ENCODE data around the gene PRTFDC1.

The PRTFDC1 gene

GRCh38 chr10:24947304-24948097, 4.9 kb downstream of the PRTFDC1 start:
- H3K4me3 ChIP-seq (ENCODE audit: low read depth, low read length) = no peak overlapping the region
- no peak for TF ChIP-seq POLR2A (IDR thresholded peaks at IDR 0.05; ENCODE audit: extremely low read depth, insufficient read length)
- TF ChIP-seq, protein P1, sequence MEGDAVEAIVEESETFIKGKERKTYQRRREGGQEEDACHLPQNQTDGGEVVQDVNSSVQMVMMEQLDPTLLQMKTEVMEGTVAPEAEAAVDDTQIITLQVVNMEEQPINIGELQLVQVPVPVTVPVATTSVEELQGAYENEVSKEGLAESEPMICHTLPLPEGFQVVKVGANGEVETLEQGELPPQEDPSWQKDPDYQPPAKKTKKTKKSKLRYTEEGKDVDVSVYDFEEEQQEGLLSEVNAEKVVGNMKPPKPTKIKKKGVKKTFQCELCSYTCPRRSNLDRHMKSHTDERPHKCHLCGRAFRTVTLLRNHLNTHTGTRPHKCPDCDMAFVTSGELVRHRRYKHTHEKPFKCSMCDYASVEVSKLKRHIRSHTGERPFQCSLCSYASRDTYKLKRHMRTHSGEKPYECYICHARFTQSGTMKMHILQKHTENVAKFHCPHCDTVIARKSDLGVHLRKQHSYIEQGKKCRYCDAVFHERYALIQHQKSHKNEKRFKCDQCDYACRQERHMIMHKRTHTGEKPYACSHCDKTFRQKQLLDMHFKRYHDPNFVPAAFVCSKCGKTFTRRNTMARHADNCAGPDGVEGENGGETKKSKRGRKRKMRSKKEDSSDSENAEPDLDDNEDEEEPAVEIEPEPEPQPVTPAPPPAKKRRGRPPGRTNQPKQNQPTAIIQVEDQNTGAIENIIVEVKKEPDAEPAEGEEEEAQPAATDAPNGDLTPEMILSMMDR (IDR thresholded peaks at IDR 0.05; ENCODE audit: low read depth, low read length) = no peak
- TF ChIP-seq, protein P2, sequence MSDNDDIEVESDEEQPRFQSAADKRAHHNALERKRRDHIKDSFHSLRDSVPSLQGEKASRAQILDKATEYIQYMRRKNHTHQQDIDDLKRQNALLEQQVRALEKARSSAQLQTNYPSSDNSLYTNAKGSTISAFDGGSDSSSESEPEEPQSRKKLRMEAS (IDR thresholded peaks at IDR 0.05; ENCODE audit: low read depth, low read length) = no peak
- no peak for TF ChIP-seq MYC (IDR thresholded peaks at IDR 0.05; ENCODE audit: low read depth, low read length)
- no peak for DNase-seq (ENCODE audit: low read depth)

GRCh38 chr10:24944512-24945255, 7.7 kb downstream of the PRTFDC1 start:
- TF ChIP-seq, protein P2 (IDR thresholded peaks at IDR 0.05; ENCODE audit: low read depth, low read length) = no peak
- no peak for TF ChIP-seq POLR2A (IDR thresholded peaks at IDR 0.05; ENCODE audit: extremely low read depth, insufficient read length)
- TF ChIP-seq, protein P1 (IDR thresholded peaks at IDR 0.05; ENCODE audit: low read depth, low read length) = no peak
- TF ChIP-seq MYC (IDR thresholded peaks at IDR 0.05; ENCODE audit: low read depth, low read length) = no peak
- H3K4me3 ChIP-seq (ENCODE audit: low read depth, low read length) = no peak overlapping the region
- DNase-seq (ENCODE audit: low read depth) = peak; percentile 4

- H3K4me3 ChIP-seq (ENCODE audit: low read depth, low read length) = no peak overlapping the region
- DNase-seq (ENCODE audit: low read depth) = no peak
- TF ChIP-seq MYC (IDR thresholded peaks at IDR 0.05; ENCODE audit: low read depth, low read length) (no peak), POLR2A (IDR thresholded peaks at IDR 0.05; ENCODE audit: extremely low read depth, insufficient read length) (no peak)
- TF ChIP-seq, protein P2 (IDR thresholded peaks at IDR 0.05; ENCODE audit: low read depth, low read length) = no peak
- TF ChIP-seq, protein P1 (IDR thresholded peaks at IDR 0.05; ENCODE audit: low read depth, low read length) = no peak
Measured at GRCh38 chr10:24938525-24938924, 13.9 kb downstream of the PRTFDC1 start.

GRCh38 chr10:24938076-24938475, 14.3 kb downstream of the PRTFDC1 start:
- TF ChIP-seq, protein P1 (IDR thresholded peaks at IDR 0.05; ENCODE audit: low read depth, low read length) = no peak
- no peak for TF ChIP-seq POLR2A (IDR thresholded peaks at IDR 0.05; ENCODE audit: extremely low read depth, insufficient read length)
- no peak overlapping the region for H3K4me3 ChIP-seq (ENCODE audit: low read depth, low read length)
- no peak for DNase-seq (ENCODE audit: low read depth)

DNA sequence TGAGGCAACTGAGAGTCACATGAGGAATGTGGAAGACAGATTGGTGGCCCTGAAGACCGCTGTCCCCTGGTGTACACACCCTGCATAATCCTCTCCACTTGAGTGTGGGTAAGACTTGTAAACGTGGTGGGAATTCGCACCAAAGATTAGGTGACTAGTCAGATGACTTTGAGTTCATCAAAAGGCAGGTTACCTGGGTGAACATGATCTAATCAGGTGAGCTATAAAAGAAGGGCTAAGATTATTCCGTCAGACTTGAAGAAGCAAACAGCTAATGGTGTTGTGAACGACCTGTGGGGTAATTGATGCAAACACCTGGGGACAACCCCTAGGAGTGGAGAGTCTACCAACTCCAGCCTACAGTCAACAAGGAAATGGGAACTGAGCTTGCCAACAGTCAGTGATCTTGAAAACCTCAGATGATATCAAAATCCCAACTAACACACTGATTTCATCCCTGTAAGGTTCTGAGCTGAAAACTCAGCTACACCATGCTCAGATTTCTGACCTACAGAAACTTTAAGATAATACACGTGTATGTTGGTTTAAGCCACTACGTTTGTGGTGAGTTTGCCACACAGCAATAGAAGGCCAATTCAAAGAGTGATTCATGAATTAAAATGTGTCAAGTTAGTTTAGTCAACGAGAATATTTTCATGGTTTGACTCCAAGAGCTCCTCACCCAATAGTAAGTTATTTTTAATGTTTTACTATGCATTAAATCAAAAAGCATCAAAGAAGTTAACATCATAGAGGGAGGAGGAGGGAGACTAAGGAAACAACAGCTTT, 16.7 kb downstream of the PRTFDC1 start:
- no peak overlapping the region for H3K4me3 ChIP-seq (ENCODE audit: low read depth, low read length)
- no peak for TF ChIP-seq MYC (IDR thresholded peaks at IDR 0.05; ENCODE audit: low read depth, low read length)
- TF ChIP-seq, protein P1 (IDR thresholded peaks at IDR 0.05; ENCODE audit: low read depth, low read length) = no peak
- TF ChIP-seq, protein P2 (IDR thresholded peaks at IDR 0.05; ENCODE audit: low read depth, low read length) = no peak
- no peak for TF ChIP-seq POLR2A (IDR thresholded peaks at IDR 0.05; ENCODE audit: extremely low read depth, insufficient read length)
- DNase-seq (ENCODE audit: low read depth) = no peak

All from NB4 (cell line).